A549 (cell line): ENCODE measurements around the gene CLASP1. TPM values are rescaled to one million over a fixed set of nuclear protein-coding genes. Genes with fewer than 3 reads are reported as not detected.
"Not testable (repeated sequence)": the region's sequence is repeated elsewhere in the genome, so short reads cannot be mapped to it uniquely, and the experiment has no call there.

Experiments used
- ATAC-seq, 2 experiments: fragments of 200-7000 bp in 1 of 2; fragments of >200 bp in 1 of 2; cut with Nextera tagmentation in 1 of 2; cut with Tn5 transposase in 1 of 2; 3 replicates each; pipeline versions ENCODE4 v1.8.0 to v1.9.1; 2018 to 2020; ENCODE audit warnings: mild to moderate bottlenecking in 1 of 2, moderate library complexity in 1 of 2
- CTCF ChIA-PET: fragments of 300-600 bp; sonication (Branson Sonifier 250); formaldehyde crosslinking; extraction: SDS; loops from one replicate; lab custom pipeline; 2021; ENCODE audit warnings: antibody characterized with exemption, inconsistent platforms; lab: Yijun Ruan, JAX
- POLR2A ChIA-PET: fragments of 350-600 bp; formaldehyde crosslinking; extraction: SDS; loops from one replicate; lab custom pipeline; 2021; ENCODE audit warnings: antibody characterized with exemption, inconsistent platforms; lab: Yijun Ruan, JAX
- DNase-seq, 2 experiments: peaks; one replicate each; pipeline versions ENCODE4 v3.0.0 to v3.0.0-alpha.2; 2011 to 2016; ENCODE audit warnings: low read depth in 1 of 2, low spot score in 1 of 2
- FAIRE-seq: peaks from 2 replicates; lab custom pipeline; 2011; peaks lifted over from hg19 to GRCh38; lab: Jason Lieb, UNC
- H3K27ac ChIP-seq, 2 experiments: fragments of >200 bp; sonication (Bioruptor Twin); formaldehyde crosslinking; 3 replicates each; pipeline ENCODE4 v1.5.1; 2016 to 2017
- H3K4me1 ChIP-seq: fragments of >200 bp; sonication (Bioruptor Twin); formaldehyde crosslinking; 3 replicates; pipeline ENCODE4 v1.6.1; 2016
- H3K4me2 ChIP-seq: fragments of >200 bp; sonication (Bioruptor Twin); formaldehyde crosslinking; 3 replicates; pipeline ENCODE4 v1.6.1; 2016
- H3K4me3 ChIP-seq: fragments of >200 bp; sonication (Bioruptor Twin); formaldehyde crosslinking; 3 replicates; pipeline ENCODE4 v1.5.1; 2016
- H3K9me3 ChIP-seq: fragments of >200 bp; sonication (Bioruptor Twin); formaldehyde crosslinking; 3 replicates; pipeline ENCODE4 v1.6.1; 2016
- BHLHE40 ChIP-seq: IDR thresholded peaks from 2 replicates; pipeline ENCODE4 v1.6.1; 2012; ENCODE audit warnings: low read depth, low read length, inconsistent platforms
- CBX2 ChIP-seq: fragments of 200-600 bp; sonication (generic); IDR thresholded peaks from 2 replicates; pipeline ENCODE4 v1.6.1; 2016; ENCODE audit warnings: low read depth, mild to moderate bottlenecking, borderline replicate concordance
- CEBPB ChIP-seq, 2 experiments: fragments of >200 bp in 1 of 2; sonication (Bioruptor Twin) in 1 of 2; formaldehyde crosslinking in 1 of 2; IDR thresholded peaks; 2 replicates each; pipeline ENCODE4 v1.6.1; 2012 to 2016
- E2F6 ChIP-seq: IDR thresholded peaks from 2 replicates; pipeline ENCODE4 v1.6.1; 2012; ENCODE audit warnings: low read depth, borderline replicate concordance
- ELK1 ChIP-seq: fragments of 150-350 bp; IDR thresholded peaks from 2 replicates; pipeline ENCODE4 v1.6.1; 2014; ENCODE audit warnings: low read depth, mild to moderate bottlenecking, low read length
- FOSL2 ChIP-seq, 2 experiments: fragments of 450-650 bp in 1 of 2; fragments of >200 bp in 1 of 2; sonication (Bioruptor Twin) in 1 of 2; formaldehyde crosslinking; IDR thresholded peaks; 2 replicates each; pipeline versions ENCODE4 v1.5.0 to v1.6.1; 2016 to 2020; ENCODE audit warnings: mild to moderate bottlenecking in 1 of 2, moderate library complexity in 1 of 2
- HDAC2 ChIP-seq: fragments of 200-600 bp; sonication (generic); IDR thresholded peaks from 2 replicates; pipeline ENCODE4 v1.6.1; 2016
- HES2 ChIP-seq: fragments of >200 bp; sonication (Bioruptor Twin); formaldehyde crosslinking; IDR thresholded peaks from 2 replicates; pipeline ENCODE4 v1.6.1; 2016
- HEYL ChIP-seq: fragments of 250-450 bp; sonication (Bioruptor Pico); IDR thresholded peaks from 2 replicates; pipeline ENCODE4 v1.8.0; 2021; ENCODE audit warnings: mild to moderate bottlenecking, moderate library complexity
- HOXB5 ChIP-seq: fragments of 250-450 bp; sonication (Bioruptor Pico); IDR thresholded peaks from 2 replicates; pipeline ENCODE4 v1.5.0; 2020; ENCODE audit warnings: mild to moderate bottlenecking, moderate library complexity
- JUN ChIP-seq, 2 experiments: fragments of >200 bp; sonication (Bioruptor Twin); formaldehyde crosslinking; IDR thresholded peaks; 2 replicates in 1 of 2; 3 replicates in 1 of 2; pipeline ENCODE4 v1.6.1; 2016 to 2017
- KDM1A ChIP-seq: fragments of 200-600 bp; sonication (generic); IDR thresholded peaks from 2 replicates; pipeline ENCODE4 v1.6.1; 2016; ENCODE audit warnings: low read depth, mild to moderate bottlenecking
- KDM5A ChIP-seq: fragments of 200-600 bp; sonication (generic); IDR thresholded peaks from 2 replicates; pipeline ENCODE4 v1.6.1; 2016; ENCODE audit warnings: antibody characterized with exemption, mild to moderate bottlenecking
- NPAS2 ChIP-seq: fragments of 250-450 bp; sonication (Bioruptor Pico); IDR thresholded peaks from 2 replicates; pipeline ENCODE4 v1.8.0; 2022; ENCODE audit warnings: mild to moderate bottlenecking, moderate library complexity, borderline replicate concordance
- NR3C1 ChIP-seq: fragments of >200 bp; sonication (Bioruptor Twin); formaldehyde crosslinking; IDR thresholded peaks from 3 replicates; pipeline ENCODE4 v1.6.1; 2017
- PHF8 ChIP-seq: fragments of 200-600 bp; sonication (generic); IDR thresholded peaks from 2 replicates; pipeline ENCODE4 v1.6.1; 2016; ENCODE audit warnings: low read depth, mild to moderate bottlenecking, antibody characterized with exemption, moderate library complexity, borderline replicate concordance
- POLR2AphosphoS2 ChIP-seq: conservative IDR thresholded peaks from 2 replicates; pipeline ENCODE4 v1.6.1; 2012; ENCODE audit warnings: low read length, improper control_type of control experiment, inconsistent platforms
- RCOR1 ChIP-seq: fragments of 150-350 bp; IDR thresholded peaks from 2 replicates; pipeline ENCODE4 v1.6.1; 2014; ENCODE audit warnings: antibody characterized with exemption, low read length, low read depth
- RFX5 ChIP-seq: fragments of 450-650 bp; IDR thresholded peaks from 2 replicates; pipeline ENCODE4 v1.7.1; 2014; ENCODE audit warnings: antibody characterized with exemption, mild to moderate bottlenecking, moderate library complexity
- SMC3 ChIP-seq: fragments of >200 bp; sonication (Bioruptor Twin); formaldehyde crosslinking; IDR thresholded peaks from 3 replicates; pipeline ENCODE4 v1.6.1; 2018; ENCODE audit warnings: inconsistent platforms
- TFCP2L1 ChIP-seq: fragments of 250-450 bp; sonication (Bioruptor Pico); IDR thresholded peaks from 2 replicates; pipeline ENCODE4 v1.5.0; 2021; ENCODE audit warnings: mild to moderate bottlenecking
- ZFP36 ChIP-seq: fragments of 450-650 bp; IDR thresholded peaks from 2 replicates; pipeline ENCODE4 v1.6.1; 2014; ENCODE audit warnings: borderline replicate concordance; ENCODE audit not compliant: partially characterized antibody
- WGBS: methylation state at CpG from one replicate; pipeline ENCODE4 v1.1.6; 2017; ENCODE audit errors: missing lambda C conversion rate; 5-methylcytosine and 5-hydroxymethylcytosine counted together
- polyA plus RNA-seq, 4 experiments: library from polyadenylated mRNA; depleted of rRNA in 3 of 4; stranded (reverse); fragments of >200 nt; fragmentation: RNase III in 1 of 4; extraction: RNeasy Plus Mini Kit Qiagen cat#74134 plus additional on column Dnase treatment in 1 of 4; gene quantifications; 2 replicates in 3 of 4; 3 replicates in 1 of 4; pipeline ENCODE4 v1.2.3, GENCODE V29; 2011 to 2017

CLASP1 gene
- polyA plus RNA-seq, 2 of the 4 experiments (the other 2 are of a cell fraction): 11.7 to 15.8 TPM

GRCh38 chr2:121375621-121376159 is 273.6 kb downstream of the CLASP1 start:
- TF ChIP-seq NPAS2 (CRISPR knock-in tag) (no peak), KDM1A (no peak), NR3C1 (no peak), KDM5A (no peak), POLR2AphosphoS2 (no peak), HDAC2 (no peak), HES2 (no peak), FOSL2 (IDR thresholded peaks at IDR 0.05) (no peak), FOSL2 (CRISPR knock-in tag; IDR thresholded peaks at IDR 0.05) (no peak), RFX5 (no peak), TFCP2L1 (CRISPR knock-in tag) (no peak), JUN (IDR thresholded peaks at IDR 0.05) (no peak), HEYL (CRISPR knock-in tag) (no peak)
- CTCF ChIA-PET: interaction anchor here (1.3 to 1.6 kb wide), 2 partner anchors 247 to 280 kb away, joined by 3 read pairs; no protein-coding TSS in a partner anchor

GRCh38 chr2:121374412-121375075 is 274.7 kb downstream of the CLASP1 start:
- FAIRE-seq, H3K27ac ChIP-seq, DNase-seq, H3K4me2 ChIP-seq, H3K4me1 ChIP-seq, POLR2A ChIA-PET, H3K9me3 ChIP-seq, H3K4me3 ChIP-seq, ATAC-seq: not testable (repeated sequence)
- WGBS: 89% methylated on average over 5 of the region's 5 CpGs
- CTCF ChIA-PET: interaction anchor here (0.6 to 0.8 kb wide), 2 partner anchors 10 to 14 kb away, joined by 3 read pairs; no protein-coding TSS in a partner anchor

More at GRCh38 chr2:121375621-121376159, 273.6 kb downstream of the CLASP1 start:
- WGBS: 93% methylated on average over 3 of the region's 3 CpGs
- ATAC-seq (no peak), FAIRE-seq (no peak), DNase-seq (no peak)
- H3K4me3 ChIP-seq: no peak overlapping the region
- POLR2A ChIA-PET: no interaction called here
- H3K4me2 ChIP-seq: no peak overlapping the region
- no peaks in the 10 kb centered on the region for H3K9me3 ChIP-seq
- no peak overlapping the region for H3K27ac ChIP-seq
- H3K4me1 ChIP-seq: no peaks in the 10 kb centered on the region

- H3K9me3 ChIP-seq: no peaks in the 10 kb centered on the region
- H3K4me2 ChIP-seq: no peak overlapping the region
- H3K4me3 ChIP-seq: no peak overlapping the region
- DNase-seq: no peak
- CTCF ChIA-PET: no interaction called here
- TF ChIP-seq HOXB5 (CRISPR knock-in tag) (no peak), POLR2AphosphoS2 (no peak), ELK1 (no peak), ZFP36 (no peak)
- no peak for ATAC-seq
- H3K4me1 ChIP-seq: no peaks in the 10 kb centered on the region
- no peak overlapping the region for H3K27ac ChIP-seq
- WGBS: 90% methylated on average over 7 of the region's 7 CpGs
- no peak for FAIRE-seq
- POLR2A ChIA-PET: no interaction called here
Observed at GRCh38 chr2:121372721-121373353, 276.4 kb downstream of the CLASP1 start.

GRCh38 chr2:121372082-121372481 is 277.2 kb downstream of the CLASP1 start:
- no peak for FAIRE-seq
- ChIA-PET CTCF (no interaction called here), POLR2A (no interaction called here)
- no peak for DNase-seq
- Histone ChIP-seq H3K27ac (no peak overlapping the region), H3K9me3 (no peaks in the 10 kb centered on the region), H3K4me2 (no peak overlapping the region), H3K4me3 (no peak overlapping the region), H3K4me1 (no peaks in the 10 kb centered on the region)
- TF ChIP-seq CEBPB (IDR thresholded peaks at IDR 0.05) (no peak), TFCP2L1 (CRISPR knock-in tag) (no peak), HEYL (CRISPR knock-in tag) (no peak), CBX2 (no peak), PHF8 (no peak), KDM5A (no peak), E2F6 (no peak), RCOR1 (no peak), ELK1 (no peak), NR3C1 (no peak), SMC3 (no peak), JUN (IDR thresholded peaks at IDR 0.05) (no peak), BHLHE40 (no peak)
- ATAC-seq: no peak
